SK-N-SH (cell line): ENCODE results near the gene EEA1. TPM values are rescaled to one million over a fixed set of nuclear protein-coding genes. Genes with fewer than 3 reads are reported as not detected.

ENCODE experiments used
- CTCF ChIA-PET: fragments of 300-600, 350-600 bp; formaldehyde crosslinking; extraction: SDS; loops from one replicate; lab custom pipeline; 2021; lab: Yijun Ruan, JAX
- POLR2A ChIA-PET: fragments of 350-600 bp; sonication (Branson Sonifier 250); formaldehyde crosslinking; extraction: SDS; loops from one replicate; lab custom pipeline; 2020; ENCODE audit warnings: antibody characterized with exemption, inconsistent platforms; lab: Yijun Ruan, JAX
- DNase-seq: peaks from one replicate; pipeline ENCODE4 v3.0.0; 2012
- H2AFZ ChIP-seq: fragments of 200-600 bp; sonication (generic); 2 replicates; pipeline ENCODE4 v1.8.1; 2016; ENCODE audit warnings: antibody characterized with exemption, mild to moderate bottlenecking, low read depth
- H3F3A ChIP-seq: fragments of 200-600 bp; sonication (generic); replicated peaks from 2 replicates; pipeline ENCODE3; 2016; ENCODE audit warnings: antibody characterized with exemption, mild to moderate bottlenecking; ENCODE audit not compliant: insufficient read depth
- H3K27ac ChIP-seq, 2 experiments: fragments of 200-500 bp in 1 of 2; fragments of 200-600 bp in 1 of 2; sonication (Bioruptor generic) in 1 of 2; sonication (generic), shearing (Covaris generic) in 1 of 2; 2 replicates each; pipeline versions ENCODE4 v1.5.1 to v1.6.1; 2014 to 2016; ENCODE audit warnings: low read depth in 2 of 2, inconsistent platforms in 1 of 2, low read length in 1 of 2, mild to moderate bottlenecking in 1 of 2, mixed read lengths in 1 of 2
- H3K27me3 ChIP-seq: fragments of 200-600 bp; sonication (generic), shearing (Covaris generic); 2 replicates; pipeline ENCODE4 v1.6.1; 2016; ENCODE audit warnings: mixed run types; ENCODE audit not compliant: insufficient read depth
- H3K36me3 ChIP-seq, 2 experiments: fragments of 200-500 bp in 1 of 2; fragments of 200-600 bp in 1 of 2; sonication (Bioruptor generic) in 1 of 2; sonication (generic) in 1 of 2; replicated peaks in 1 of 2; 2 replicates each; pipeline versions ENCODE3 to v1.5.1; 2014 to 2016; ENCODE audit warnings: low read length in 1 of 2, mild to moderate bottlenecking in 1 of 2; ENCODE audit not compliant: insufficient read depth in 2 of 2, control insufficient read depth in 1 of 2
- H3K4me1 ChIP-seq, 2 experiments: fragments of 200-500 bp in 1 of 2; fragments of 200-600 bp in 1 of 2; sonication (Bioruptor generic) in 1 of 2; sonication (generic), shearing (Covaris generic) in 1 of 2; 2 replicates each; pipeline versions ENCODE4 v1.5.1 to v1.6.1; 2014 to 2016; ENCODE audit warnings: low read depth in 1 of 2, low read length in 1 of 2, mixed run types in 1 of 2; ENCODE audit not compliant: insufficient read depth in 2 of 2, control insufficient read depth in 1 of 2
- H3K4me2 ChIP-seq: fragments of 200-600 bp; sonication (generic), shearing (Covaris generic); 2 replicates; pipeline ENCODE4 v1.6.1; 2017; ENCODE audit warnings: mixed run types
- H3K4me3 ChIP-seq, 2 experiments: fragments of 200-500 bp in 1 of 2; fragments of 200-600 bp in 1 of 2; sonication (Bioruptor generic) in 1 of 2; sonication (generic), shearing (Covaris generic) in 1 of 2; 2 replicates each; pipeline versions ENCODE4 v1.5.1 to v1.8.1; 2014 to 2016; ENCODE audit warnings: low read depth in 2 of 2, inconsistent platforms in 1 of 2, low read length in 1 of 2, mild to moderate bottlenecking in 1 of 2, mixed read lengths in 1 of 2, moderate library complexity in 1 of 2
- H3K79me2 ChIP-seq: fragments of 200-600 bp; sonication (generic); 2 replicates; pipeline ENCODE4 v1.8.1; 2017; ENCODE audit warnings: mild to moderate bottlenecking; ENCODE audit not compliant: insufficient read depth
- H3K9ac ChIP-seq: fragments of 200-600 bp; sonication (generic); 2 replicates; pipeline ENCODE4 v1.6.1; 2017; ENCODE audit warnings: mixed run types
- H3K9me2 ChIP-seq: fragments of 200-600 bp; sonication (generic); 2 replicates; pipeline ENCODE4 v1.6.1; 2017; ENCODE audit warnings: mixed run types
- H3K9me3 ChIP-seq: fragments of 200-600 bp; sonication (generic); 2 replicates; pipeline ENCODE4 v1.6.1; 2017; ENCODE audit warnings: mixed run types, mild to moderate bottlenecking, moderate library complexity
- H4K20me1 ChIP-seq: fragments of 200-600 bp; sonication (generic); 2 replicates; pipeline ENCODE4 v1.6.1; 2017; ENCODE audit warnings: mild to moderate bottlenecking, mixed run types; ENCODE audit not compliant: insufficient read depth
- CHD2 ChIP-seq: fragments of 150-350 bp; IDR thresholded peaks from 2 replicates; pipeline ENCODE4 v1.6.1; 2018; ENCODE audit warnings: low read length; ENCODE audit not compliant: partially characterized antibody
- ELF1 ChIP-seq: IDR thresholded peaks from 2 replicates; pipeline ENCODE4 v1.4.0; 2012
- EZH2phosphoT487 ChIP-seq: fragments of 200-600 bp; sonication (generic); IDR thresholded peaks from 2 replicates; pipeline ENCODE4 v1.6.1; 2017; ENCODE audit warnings: low read depth, mixed run types, mild to moderate bottlenecking, antibody characterized with exemption, moderate library complexity, borderline replicate concordance
- GABPA ChIP-seq: IDR thresholded peaks from 2 replicates; pipeline ENCODE4 v1.4.0; 2012; ENCODE audit warnings: low read depth, mild to moderate bottlenecking
- GATA2 ChIP-seq: sonication (generic); formaldehyde crosslinking; IDR thresholded peaks from 2 replicates; pipeline ENCODE4 v1.5.0; 2020; ENCODE audit warnings: mild to moderate bottlenecking, missing genetic modification reagents
- IRF3 ChIP-seq: fragments of 150-350 bp; IDR thresholded peaks from 2 replicates; pipeline ENCODE4 v1.6.1; 2016; ENCODE audit warnings: mild to moderate bottlenecking, low read depth, low read length
- JUND ChIP-seq: IDR thresholded peaks from 2 replicates; pipeline ENCODE4 v1.4.0; 2012
- MAX ChIP-seq: IDR thresholded peaks from 2 replicates; pipeline ENCODE4 v1.4.0; 2012; ENCODE audit warnings: low read depth
- MEF2A ChIP-seq: IDR thresholded peaks from 2 replicates; pipeline ENCODE4 v1.4.0; 2012; ENCODE audit warnings: low read depth, borderline replicate concordance
- NRF1 ChIP-seq: IDR thresholded peaks from 2 replicates; pipeline ENCODE4 v1.6.1; 2012; ENCODE audit warnings: low read depth, mild to moderate bottlenecking, low read length
- PBX3 ChIP-seq: IDR thresholded peaks from 2 replicates; pipeline ENCODE4; 2012
- REST ChIP-seq: IDR thresholded peaks from 2 replicates; pipeline ENCODE4 v1.6.1; 2012; ENCODE audit warnings: mild to moderate bottlenecking, low read depth, low read length, moderate library complexity
- SIN3A ChIP-seq: IDR thresholded peaks from 2 replicates; pipeline ENCODE4 v1.6.1; 2012; ENCODE audit warnings: low read depth, mild to moderate bottlenecking, low read length, moderate library complexity, borderline replicate concordance
- SMC3 ChIP-seq: IDR thresholded peaks from 2 replicates; pipeline ENCODE4 v1.6.1; 2012; ENCODE audit warnings: low read depth, low read length, improper control_type of control experiment
- TEAD4 ChIP-seq: IDR thresholded peaks from 2 replicates; pipeline ENCODE4 v1.4.0; 2012; ENCODE audit warnings: mild to moderate bottlenecking, borderline replicate concordance; ENCODE audit not compliant: insufficient read depth
- WGBS: methylation state at CpG from one replicate; pipeline ENCODE4 v1.1.6; 2017; ENCODE audit warnings: low lambda C conversion rate; 5-methylcytosine and 5-hydroxymethylcytosine counted together
- polyA plus RNA-seq, 3 experiments: library from polyadenylated mRNA; depleted of rRNA; stranded (reverse); fragments of >200 nt; gene quantifications; 2 replicates each; pipeline ENCODE4 v1.2.3, GENCODE V29; 2012

Gene EEA1
- polyA plus RNA-seq, 1 of the 3 experiments (the other 2 are of a cell fraction): 1.5 TPM

GRCh38 chr12:92802906-92803305 is 126.2 kb downstream of the EEA1 start:
- Histone ChIP-seq H3K79me2 (peaks cover 3% of the 10 kb centered on the region; the same call in 1 of the 2 replicates), H2AFZ (no peak overlapping the region), H3K9me2 (no peaks in the 10 kb centered on the region), H3K4me2 (no peak overlapping the region), H3K4me1 (no peaks in the 10 kb centered on the region), H3K9ac (no peak overlapping the region), H3K36me3 (peaks cover 41 to 77% of the 10 kb centered on the region in 2 experiments), H3K27ac (no peak overlapping the region), H3K4me3 (no peak overlapping the region), H3F3A (peaks cover under 1% of the 10 kb centered on the region), H3K27me3 (no peaks in the 10 kb centered on the region), H4K20me1 (no peaks in the 10 kb centered on the region), H3K9me3 (peaks cover 7% of the 10 kb centered on the region; the same call in 1 of the 2 replicates)
- CTCF ChIA-PET: no interaction called here
- 91% methylated on average over 3 of the region's 3 CpGs for WGBS
- no peak for DNase-seq
- TF ChIP-seq SIN3A: no peak
- TF ChIP-seq IRF3: no peak
- no peak for TF ChIP-seq JUND
- no peak for TF ChIP-seq MEF2A
- TF ChIP-seq TEAD4: no peak
- TF ChIP-seq REST: no peak
- TF ChIP-seq MAX: no peak
- TF ChIP-seq PBX3: no peak
- TF ChIP-seq GATA2: no peak
- no peak for TF ChIP-seq SMC3
- TF ChIP-seq NRF1: no peak
- no peak for TF ChIP-seq EZH2phosphoT487
- TF ChIP-seq ELF1: no peak
- TF ChIP-seq GABPA: no peak
- TF ChIP-seq CHD2: no peak
- POLR2A ChIA-PET: no interaction called here
